Lung (tissue), 12 donors: ENCODE data around the gene TAP2. TPM values are rescaled to one million over a fixed set of nuclear protein-coding genes. Genes with fewer than 3 reads are reported as not detected.

Experiments
- ATAC-seq: fragments of 200-7000 bp; cut with Tn5 transposase; one replicate; pipeline ENCODE4 v1.9.1; 2020; ENCODE audit warnings: moderate number of reproducible peaks; ENCODE audit not compliant: insufficient read depth, low FRiP score
- DNase-seq, 3 donors: peaks; one replicate each; pipeline ENCODE4 v3.0.0-alpha.2; 2013 to 2017
- H3K27ac ChIP-seq, 2 donors: one replicate each; pipeline ENCODE4 v1.5.1; 2013; ENCODE audit warnings: mild to moderate bottlenecking in 2 of 2, moderate library complexity in 2 of 2, control low read depth in 1 of 2, inconsistent platforms in 1 of 2, low read depth in 1 of 2, low read length in 1 of 2
- H3K27me3 ChIP-seq, 3 donors: one replicate each; pipeline ENCODE4 v1.5.1; 2013; ENCODE audit warnings: low read length in 2 of 3; ENCODE audit not compliant: control insufficient read depth in 3 of 3, insufficient read depth in 3 of 3
- H3K36me3 ChIP-seq, 4 donors: one replicate each; pipeline ENCODE4 v1.5.1; 2013; ENCODE audit warnings: low read length in 4 of 4, mild to moderate bottlenecking in 1 of 4, moderate library complexity in 1 of 4; ENCODE audit not compliant: control insufficient read depth in 4 of 4, insufficient read depth in 4 of 4
- H3K4me1 ChIP-seq, 5 donors: one replicate each; pipeline ENCODE4 v1.5.1; 2013; ENCODE audit warnings: low read length in 5 of 5, mild to moderate bottlenecking in 2 of 5, moderate library complexity in 1 of 5; ENCODE audit not compliant: control insufficient read depth in 5 of 5, insufficient read depth in 5 of 5
- H3K4me3 ChIP-seq: one replicate; pipeline ENCODE4 v1.5.1; 2013; ENCODE audit warnings: mild to moderate bottlenecking, control low read depth, moderate library complexity
- H3K9ac ChIP-seq, 2 donors: one replicate each; pipeline ENCODE4 v1.5.1; 2013; ENCODE audit warnings: low read length in 2 of 2, control low read depth in 1 of 2; ENCODE audit not compliant: insufficient read depth in 1 of 2
- H3K9me3 ChIP-seq, 4 donors: one replicate each; pipeline ENCODE4 v1.5.1; 2013; ENCODE audit warnings: low read length in 3 of 4, mild to moderate bottlenecking in 1 of 4, moderate library complexity in 1 of 4; ENCODE audit not compliant: control insufficient read depth in 4 of 4, insufficient read depth in 3 of 4
- WGBS, 2 donors: extraction: QIAGEN DNeasy Blood & Tissue Kit; methylation state at CpG; one replicate each; pipeline ENCODE4 v1.1.7; 2013; 5-methylcytosine and 5-hydroxymethylcytosine counted together
- polyA plus RNA-seq, 2 donors: library from polyadenylated mRNA; stranded (reverse); fragments of 200-250 nt; gene quantifications; one replicate each; pipeline ENCODE4 v1.2.1, GENCODE V29; 2013
- total RNA-seq, 2 donors: library from RNA; depleted of rRNA in 1 of 2; stranded (reverse); fragments of >200 nt in 1 of 2; gene quantifications; one replicate each; pipeline ENCODE4 v1.2.1, GENCODE V29; 2014 to 2021
- TF ChIP-seq, protein P1 (sequence below): IDR thresholded peaks from 2 replicates; pipeline ENCODE4 v1.5.1; 2012; ENCODE audit warnings: mild to moderate bottlenecking; ENCODE audit errors: control extremely low read depth, extremely low read depth
- donor health status: control.
- donor health status: control.
- donor health status: Bipolar disorder and iron deficiency.
- donor health status: healthy.
- donor health status: DM: yes; HTN: yes; CAD: no.

TAP2 gene
- total and polyA plus RNA-seq, 4 donors: 15.2 to 63.2 (median 42.0) TPM

DNA sequence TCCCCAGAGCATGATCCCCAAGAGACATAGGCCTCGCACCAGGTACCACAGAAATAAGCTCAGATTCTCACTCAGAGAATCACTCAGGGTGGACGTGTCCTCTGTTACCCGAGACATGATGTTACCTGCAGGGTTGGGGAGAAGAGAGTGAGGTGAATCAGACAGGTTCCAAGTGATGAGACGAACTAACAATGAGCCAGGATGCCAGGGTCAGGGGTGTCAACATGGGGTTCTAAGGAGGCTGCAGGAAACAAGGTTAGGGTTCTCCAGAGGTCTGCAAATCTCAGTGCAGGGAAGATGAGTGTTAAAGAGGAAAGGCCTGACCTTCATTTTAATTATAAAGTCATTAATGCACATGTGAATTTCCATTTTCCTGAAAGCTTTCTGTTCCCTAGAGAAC is 12.5 kb upstream of the TAP2 start:
- Histone ChIP-seq H3K9ac (no peak overlapping the region), H3K27ac (peak overlapping the region in 1 of 2 donors; percentile 32), H3K36me3 (peaks cover 7 to 46% (median 22%) of the 10 kb centered on the region in 4 donors), H3K4me3 (no peak overlapping the region), H3K9me3 (no peaks in the 10 kb centered on the region), H3K27me3 (peaks cover 0 to 10% (median 0%) of the 10 kb centered on the region in 3 donors), H3K4me1 (peaks cover 0 to 20% (median 4%) of the 10 kb centered on the region in 5 donors)
- ATAC-seq (no peak), DNase-seq (no peak)
- TF ChIP-seq, protein P1, sequence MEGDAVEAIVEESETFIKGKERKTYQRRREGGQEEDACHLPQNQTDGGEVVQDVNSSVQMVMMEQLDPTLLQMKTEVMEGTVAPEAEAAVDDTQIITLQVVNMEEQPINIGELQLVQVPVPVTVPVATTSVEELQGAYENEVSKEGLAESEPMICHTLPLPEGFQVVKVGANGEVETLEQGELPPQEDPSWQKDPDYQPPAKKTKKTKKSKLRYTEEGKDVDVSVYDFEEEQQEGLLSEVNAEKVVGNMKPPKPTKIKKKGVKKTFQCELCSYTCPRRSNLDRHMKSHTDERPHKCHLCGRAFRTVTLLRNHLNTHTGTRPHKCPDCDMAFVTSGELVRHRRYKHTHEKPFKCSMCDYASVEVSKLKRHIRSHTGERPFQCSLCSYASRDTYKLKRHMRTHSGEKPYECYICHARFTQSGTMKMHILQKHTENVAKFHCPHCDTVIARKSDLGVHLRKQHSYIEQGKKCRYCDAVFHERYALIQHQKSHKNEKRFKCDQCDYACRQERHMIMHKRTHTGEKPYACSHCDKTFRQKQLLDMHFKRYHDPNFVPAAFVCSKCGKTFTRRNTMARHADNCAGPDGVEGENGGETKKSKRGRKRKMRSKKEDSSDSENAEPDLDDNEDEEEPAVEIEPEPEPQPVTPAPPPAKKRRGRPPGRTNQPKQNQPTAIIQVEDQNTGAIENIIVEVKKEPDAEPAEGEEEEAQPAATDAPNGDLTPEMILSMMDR: no peak
- WGBS, 2 donors: 87 to 91% methylated on average over 4 of the region's 4 CpGs

DNA sequence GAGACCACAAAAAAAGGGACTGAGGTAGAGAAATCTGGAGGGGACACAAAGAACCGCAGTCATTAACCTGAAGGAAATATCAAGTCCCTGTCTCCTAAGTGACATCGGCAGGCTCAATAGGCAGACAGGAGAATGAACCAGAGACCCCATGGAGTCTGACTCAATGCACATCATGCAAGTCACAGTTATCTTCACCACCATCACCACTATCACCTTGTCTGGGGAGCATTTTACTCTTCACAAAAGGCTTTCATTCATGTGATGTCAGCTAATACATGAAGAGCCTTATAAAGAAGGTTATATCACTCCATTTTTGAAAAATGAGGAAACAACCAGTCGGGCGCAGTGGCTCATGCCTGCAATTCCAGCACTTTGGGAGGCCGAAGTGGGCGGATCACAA is 10.6 kb upstream of the TAP2 start:
- TF ChIP-seq, protein P1: no peak
- no peak for ATAC-seq
- DNase-seq: no peak
- H3K9me3 ChIP-seq: no peaks in the 10 kb centered on the region
- H3K27ac ChIP-seq: no peak overlapping the region
- H3K4me3 ChIP-seq: no peak overlapping the region
- H3K36me3 ChIP-seq: peaks cover 7 to 51% (median 22%) of the 10 kb centered on the region in 4 donors
- 78% methylated on average over 6 of the region's 6 CpGs for WGBS, 2 donors
- H3K4me1 ChIP-seq: peaks cover 0 to 18% (median 4%) of the 10 kb centered on the region in 5 donors
- H3K9ac ChIP-seq: no peak overlapping the region
- H3K27me3 ChIP-seq: no peaks in the 10 kb centered on the region

DNA sequence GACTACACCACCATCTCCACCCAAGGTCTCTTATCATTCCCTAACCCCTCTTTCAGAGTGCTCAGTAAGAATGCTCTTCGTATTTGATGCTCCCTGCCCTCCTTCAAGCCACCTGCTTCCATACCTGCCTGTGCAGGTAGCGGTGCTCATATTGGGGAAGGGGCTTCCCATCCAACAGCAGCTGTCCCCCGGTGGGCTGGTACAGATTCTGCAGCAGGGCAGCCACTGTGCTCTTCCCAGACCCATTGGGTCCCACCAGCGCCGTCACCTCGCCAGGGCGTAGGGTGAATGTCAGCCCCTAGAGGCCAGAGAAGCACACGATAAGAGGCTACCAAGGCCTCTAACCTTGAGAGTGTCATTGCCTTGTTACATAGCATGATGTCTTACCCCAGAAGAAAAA is 9.3 kb upstream of the TAP2 start:
- ATAC-seq (no peak), DNase-seq (no peak)
- WGBS, 2 donors: 93% methylated on average over 8 of the region's 8 CpGs
- no peak overlapping the region for H3K4me3 ChIP-seq
- no peaks in the 10 kb centered on the region for H3K27me3 ChIP-seq
- H3K9me3 ChIP-seq: no peaks in the 10 kb centered on the region
- H3K27ac ChIP-seq: no peak overlapping the region
- TF ChIP-seq, protein P1: no peak
- no peak overlapping the region for H3K9ac ChIP-seq
- peaks cover 7 to 51% (median 22%) of the 10 kb centered on the region in 4 donors for H3K36me3 ChIP-seq
- peaks cover 0 to 18% (median 4%) of the 10 kb centered on the region in 5 donors for H3K4me1 ChIP-seq

DNA sequence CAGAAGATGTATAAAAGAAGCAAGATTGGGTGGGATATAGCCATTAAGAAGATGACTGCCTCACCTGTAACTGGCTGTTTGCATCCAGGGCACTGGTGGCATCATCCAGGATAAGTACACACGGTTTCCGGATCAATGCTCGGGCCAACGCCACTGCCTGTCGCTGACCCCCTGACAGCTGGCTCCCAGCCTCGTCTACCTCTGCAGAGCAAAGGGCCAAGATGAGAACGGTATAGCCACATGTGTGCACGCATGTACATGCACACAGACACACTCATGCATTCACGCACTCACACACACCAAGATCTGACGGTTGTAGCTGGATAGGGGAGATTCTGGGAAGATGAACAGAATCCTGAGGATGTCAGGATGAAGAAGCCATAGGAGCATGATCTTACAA is 8.5 kb upstream of the TAP2 start:
- Histone ChIP-seq H3K4me1 (peaks cover 0 to 14% (median 1%) of the 10 kb centered on the region in 5 donors), H3K9me3 (no peaks in the 10 kb centered on the region), H3K27ac (no peak overlapping the region), H3K36me3 (peaks cover 7 to 53% (median 22%) of the 10 kb centered on the region in 4 donors), H3K9ac (no peak overlapping the region), H3K27me3 (no peaks in the 10 kb centered on the region), H3K4me3 (no peak overlapping the region)
- TF ChIP-seq, protein P1: no peak
- DNase-seq (no peak), ATAC-seq (no peak)
- 90 to 95% methylated on average over 10 of the region's 10 CpGs for WGBS, 2 donors
